ENCODE results near the gene MLLT6. TPM values are rescaled to one million over a fixed set of nuclear protein-coding genes. Genes with fewer than 3 reads are reported as not detected.

The MLLT6 gene
- total and polyA plus RNA-seq, 2 of the 13 experiments (the other 11 are each of a cell fraction or from before 2014, with no cell fraction given), result 50.7 to 69.5 TPM

DNA sequence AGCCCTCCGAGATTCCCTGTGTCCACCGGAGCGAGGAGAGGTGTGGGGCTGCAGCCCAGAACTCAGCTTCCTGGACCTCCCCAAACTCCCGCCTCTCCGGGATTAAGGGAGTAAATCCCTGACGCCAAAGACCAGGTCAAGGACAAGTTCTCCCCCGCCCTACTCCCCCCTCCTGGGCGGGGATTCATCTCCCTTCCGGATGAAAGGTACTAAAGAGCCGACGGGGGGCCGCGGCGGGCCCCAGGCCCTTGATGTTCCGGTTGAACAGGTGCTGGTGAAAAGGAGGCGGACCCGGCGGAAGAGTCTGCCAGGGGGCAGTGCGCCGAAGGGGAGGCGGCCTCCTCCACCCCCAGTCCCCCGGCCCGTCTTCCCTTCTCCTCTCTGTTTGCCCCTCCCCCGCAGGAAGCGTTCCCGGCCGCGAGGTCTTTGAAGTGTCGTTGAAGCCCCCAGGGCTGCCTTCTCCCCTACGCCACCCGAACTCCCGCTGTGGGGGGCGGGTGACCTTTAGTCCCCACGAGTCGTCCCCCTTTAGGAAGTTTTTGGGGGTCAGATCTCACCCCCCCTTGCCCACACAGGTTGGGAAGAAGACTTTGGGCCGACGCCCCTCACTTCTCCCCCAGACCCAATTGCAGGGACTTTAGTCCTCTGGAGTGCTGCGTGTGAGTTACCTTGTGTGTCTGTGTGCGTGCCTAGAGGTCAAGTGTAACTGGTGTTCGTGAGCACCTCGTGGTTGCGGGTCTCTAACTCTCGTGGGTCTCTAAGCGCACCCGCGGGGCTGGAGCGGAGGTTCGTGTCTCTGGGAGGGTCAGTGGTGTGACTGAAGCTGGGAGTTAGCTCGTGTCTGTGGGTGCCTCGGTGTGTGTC lies 1.1 kb upstream of the MLLT6 start (continued):
- TF ChIP-seq, protein P1, sequence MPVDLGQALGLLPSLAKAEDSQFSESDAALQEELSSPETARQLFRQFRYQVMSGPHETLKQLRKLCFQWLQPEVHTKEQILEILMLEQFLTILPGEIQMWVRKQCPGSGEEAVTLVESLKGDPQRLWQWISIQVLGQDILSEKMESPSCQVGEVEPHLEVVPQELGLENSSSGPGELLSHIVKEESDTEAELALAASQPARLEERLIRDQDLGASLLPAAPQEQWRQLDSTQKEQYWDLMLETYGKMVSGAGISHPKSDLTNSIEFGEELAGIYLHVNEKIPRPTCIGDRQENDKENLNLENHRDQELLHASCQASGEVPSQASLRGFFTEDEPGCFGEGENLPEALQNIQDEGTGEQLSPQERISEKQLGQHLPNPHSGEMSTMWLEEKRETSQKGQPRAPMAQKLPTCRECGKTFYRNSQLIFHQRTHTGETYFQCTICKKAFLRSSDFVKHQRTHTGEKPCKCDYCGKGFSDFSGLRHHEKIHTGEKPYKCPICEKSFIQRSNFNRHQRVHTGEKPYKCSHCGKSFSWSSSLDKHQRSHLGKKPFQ (CRISPR knock-in tag; IDR thresholded peaks at IDR 0.05; ENCODE audit: insufficient replicate concordance), result peak; percentile 96
- no peak for TF ChIP-seq ATF7 (IDR thresholded peaks at IDR 0.05)
- TF ChIP-seq ATF7 (CRISPR knock-in tag; IDR thresholded peaks at IDR 0.05), result peak; percentile 83
- TF ChIP-seq RBAK (CRISPR knock-in tag; IDR thresholded peaks at IDR 0.05), result 0 out of 2 replicates have a peak, but pooled peaks have one; percentile 61
- TF ChIP-seq RELA (CRISPR knock-in tag; IDR thresholded peaks at IDR 0.05), result 0 out of 2 replicates have a peak, but pooled peaks have one; percentile 56
- peak; percentile 26; the same call in 1 of the 2 replicates for TF ChIP-seq SALL2 (CRISPR knock-in tag; IDR thresholded peaks at IDR 0.05)
- TF ChIP-seq NR2C2 (CRISPR knock-in tag; IDR thresholded peaks at IDR 0.05; ENCODE audit: borderline replicate concordance), result peak; percentile 96
- TF ChIP-seq ZNF382 (CRISPR knock-in tag; IDR thresholded peaks at IDR 0.05; ENCODE audit: borderline replicate concordance), result no peak
- TF ChIP-seq, protein P2, sequence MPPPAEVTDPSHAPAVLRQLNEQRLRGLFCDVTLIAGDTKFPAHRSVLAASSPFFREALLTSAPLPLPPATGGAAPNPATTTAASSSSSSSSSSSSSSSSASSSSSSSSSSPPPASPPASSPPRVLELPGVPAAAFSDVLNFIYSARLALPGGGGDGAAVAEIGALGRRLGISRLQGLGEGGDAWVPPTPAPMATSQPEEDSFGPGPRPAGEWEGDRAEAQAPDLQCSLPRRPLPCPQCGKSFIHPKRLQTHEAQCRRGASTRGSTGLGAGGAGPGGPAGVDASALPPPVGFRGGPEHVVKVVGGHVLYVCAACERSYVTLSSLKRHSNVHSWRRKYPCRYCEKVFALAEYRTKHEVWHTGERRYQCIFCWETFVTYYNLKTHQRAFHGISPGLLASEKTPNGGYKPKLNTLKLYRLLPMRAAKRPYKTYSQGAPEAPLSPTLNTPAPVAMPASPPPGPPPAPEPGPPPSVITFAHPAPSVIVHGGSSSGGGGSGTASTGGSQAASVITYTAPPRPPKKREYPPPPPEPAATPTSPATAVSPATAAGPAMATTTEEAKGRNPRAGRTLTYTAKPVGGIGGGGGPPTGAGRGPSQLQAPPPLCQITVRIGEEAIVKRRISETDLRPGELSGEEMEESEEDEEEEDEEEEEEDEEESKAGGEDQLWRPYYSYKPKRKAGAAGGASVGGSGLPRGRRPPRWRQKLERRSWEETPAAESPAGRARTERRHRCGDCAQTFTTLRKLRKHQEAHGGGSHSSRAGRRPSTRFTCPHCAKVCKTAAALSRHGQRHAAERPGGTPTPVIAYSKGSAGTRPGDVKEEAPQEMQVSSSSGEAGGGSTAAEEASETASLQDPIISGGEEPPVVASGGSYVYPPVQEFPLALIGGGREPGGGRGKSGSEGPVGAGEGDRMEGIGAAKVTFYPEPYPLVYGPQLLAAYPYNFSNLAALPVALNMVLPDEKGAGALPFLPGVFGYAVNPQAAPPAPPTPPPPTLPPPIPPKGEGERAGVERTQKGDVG (CRISPR knock-in tag; IDR thresholded peaks at IDR 0.05; ENCODE audit: borderline replicate concordance), result peak; percentile 70; the same call in 1 of the 2 replicates
- TF ChIP-seq, protein P3, sequence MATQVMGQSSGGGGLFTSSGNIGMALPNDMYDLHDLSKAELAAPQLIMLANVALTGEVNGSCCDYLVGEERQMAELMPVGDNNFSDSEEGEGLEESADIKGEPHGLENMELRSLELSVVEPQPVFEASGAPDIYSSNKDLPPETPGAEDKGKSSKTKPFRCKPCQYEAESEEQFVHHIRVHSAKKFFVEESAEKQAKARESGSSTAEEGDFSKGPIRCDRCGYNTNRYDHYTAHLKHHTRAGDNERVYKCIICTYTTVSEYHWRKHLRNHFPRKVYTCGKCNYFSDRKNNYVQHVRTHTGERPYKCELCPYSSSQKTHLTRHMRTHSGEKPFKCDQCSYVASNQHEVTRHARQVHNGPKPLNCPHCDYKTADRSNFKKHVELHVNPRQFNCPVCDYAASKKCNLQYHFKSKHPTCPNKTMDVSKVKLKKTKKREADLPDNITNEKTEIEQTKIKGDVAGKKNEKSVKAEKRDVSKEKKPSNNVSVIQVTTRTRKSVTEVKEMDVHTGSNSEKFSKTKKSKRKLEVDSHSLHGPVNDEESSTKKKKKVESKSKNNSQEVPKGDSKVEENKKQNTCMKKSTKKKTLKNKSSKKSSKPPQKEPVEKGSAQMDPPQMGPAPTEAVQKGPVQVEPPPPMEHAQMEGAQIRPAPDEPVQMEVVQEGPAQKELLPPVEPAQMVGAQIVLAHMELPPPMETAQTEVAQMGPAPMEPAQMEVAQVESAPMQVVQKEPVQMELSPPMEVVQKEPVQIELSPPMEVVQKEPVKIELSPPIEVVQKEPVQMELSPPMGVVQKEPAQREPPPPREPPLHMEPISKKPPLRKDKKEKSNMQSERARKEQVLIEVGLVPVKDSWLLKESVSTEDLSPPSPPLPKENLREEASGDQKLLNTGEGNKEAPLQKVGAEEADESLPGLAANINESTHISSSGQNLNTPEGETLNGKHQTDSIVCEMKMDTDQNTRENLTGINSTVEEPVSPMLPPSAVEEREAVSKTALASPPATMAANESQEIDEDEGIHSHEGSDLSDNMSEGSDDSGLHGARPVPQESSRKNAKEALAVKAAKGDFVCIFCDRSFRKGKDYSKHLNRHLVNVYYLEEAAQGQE (IDR thresholded peaks at IDR 0.05; ENCODE audit: borderline replicate concordance in 1 of 2, low read depth in 1 of 2, low read length in 2 of 2), result peak in 1 of 2 experiments; percentile 84; a peak in 2 of 4 replicates
- TF ChIP-seq PLRG1 (conservative IDR thresholded peaks at IDR 0.05), result no peak
- TF ChIP-seq ZNF17 (CRISPR knock-in tag; IDR thresholded peaks at IDR 0.05), result no peak; the same call in 1 of the 2 replicates
- peak; percentile 76 for TF ChIP-seq PHF8 (CRISPR knock-in tag; IDR thresholded peaks at IDR 0.05)
- peak; percentile 1; the same call in 1 of the 2 replicates for TF ChIP-seq DPF2 (CRISPR knock-in tag; IDR thresholded peaks at IDR 0.05; ENCODE audit: borderline replicate concordance, low read depth)
- no peak; the same call in 1 of the 2 replicates for TF ChIP-seq ZFP41 (CRISPR knock-in tag; IDR thresholded peaks at IDR 0.05; ENCODE audit: borderline replicate concordance)
- TF ChIP-seq FOSL2 (CRISPR knock-in tag; IDR thresholded peaks at IDR 0.05), result peak; percentile 88
- TF ChIP-seq FOXK1 (CRISPR knock-in tag; IDR thresholded peaks at IDR 0.05; ENCODE audit: borderline replicate concordance, low read depth), result peak; percentile 95
- no peak; the same call in none of the 2 replicates for TF ChIP-seq ZSCAN30 (CRISPR knock-in tag; IDR thresholded peaks at IDR 0.05)

Measured in HepG2 (cell line).